ENCODE results near the gene MTHFD1L. TPM values are rescaled to one million over a fixed set of nuclear protein-coding genes. Genes with fewer than 3 reads are reported as not detected.
A peak's percentile ranks its signal among the peaks of the same experiment; 100 is the strongest.

MTHFD1L gene
- total and polyA plus RNA-seq, 9 of the 15 experiments (the other 6 are each of a cell fraction or from before 2014, with no cell fraction given) = 20.9 to 128 (median 61.0) TPM

- no peak for TF ChIP-seq ZNF174 (CRISPR knock-in tag; IDR thresholded peaks at IDR 0.05)
- TF ChIP-seq HDAC1 (IDR thresholded peaks at IDR 0.05) = peak in 1 of 2 experiments; percentile 51; a peak in 1 of 4 replicates
- no peak for TF ChIP-seq HDAC6 (IDR thresholded peaks at IDR 0.05; ENCODE audit: low read depth, low read length)
- TF ChIP-seq ZNF311 (CRISPR knock-in tag; IDR thresholded peaks at IDR 0.05) = no peak
- TF ChIP-seq RCOR1 (IDR thresholded peaks at IDR 0.05; ENCODE audit: borderline replicate concordance in 1 of 2, low read depth in 2 of 2, low read length in 2 of 2) = peak in 1 of 2 experiments; percentile 49; a peak in 1 of 4 replicates
- TF ChIP-seq ZBTB33 (CRISPR knock-in tag; IDR thresholded peaks at IDR 0.05) = no peak
- TF ChIP-seq CGGBP1 (CRISPR knock-in tag; IDR thresholded peaks at IDR 0.05) = peak; percentile 81; the same call in 1 of the 2 replicates
- no peak for TF ChIP-seq ZBTB8A (IDR thresholded peaks at IDR 0.05; ENCODE audit: partially characterized antibody)
- TF ChIP-seq ETV6 (IDR thresholded peaks at IDR 0.05; ENCODE audit: borderline replicate concordance in 1 of 2, low read depth in 2 of 2, low read length in 1 of 2) = 0 out of 4 replicates have a peak, but pooled peaks of 1 of the 2 experiments have one; percentile 12
- TF ChIP-seq ETV6 (CRISPR knock-in tag; IDR thresholded peaks at IDR 0.05; ENCODE audit: borderline replicate concordance) = no peak
- TF ChIP-seq ATF4 (CRISPR knock-in tag; IDR thresholded peaks at IDR 0.05) = no peak
- peak; percentile 62 for TF ChIP-seq ATF1 (CRISPR knock-in tag; IDR thresholded peaks at IDR 0.05)
- peak; percentile 90 for TF ChIP-seq ATF1 (tag; IDR thresholded peaks at IDR 0.05)
- TF ChIP-seq PHF8 (IDR thresholded peaks at IDR 0.05; ENCODE audit: borderline replicate concordance, low read length) = peak; percentile 55; the same call in 1 of the 2 replicates
- peak; percentile 71 for TF ChIP-seq CTBP1 (IDR thresholded peaks at IDR 0.05; ENCODE audit: borderline replicate concordance)
- no peak for TF ChIP-seq JUN (IDR thresholded peaks at IDR 0.05; ENCODE audit: borderline replicate concordance, low read depth, low read length)
- no peak for TF ChIP-seq JUN (CRISPR knock-in tag; IDR thresholded peaks at IDR 0.05; ENCODE audit: borderline replicate concordance)
- peak; percentile 30; the same call in 1 of the 2 replicates for TF ChIP-seq L3MBTL2 (IDR thresholded peaks at IDR 0.05)
- peak; percentile 44; the same call in 1 of the 2 replicates for TF ChIP-seq XRCC5 (IDR thresholded peaks at IDR 0.05; ENCODE audit: low read depth, low read length)
- peak; percentile 30; the same call in 1 of the 2 replicates for TF ChIP-seq SUPT5H (IDR thresholded peaks at IDR 0.05)
- TF ChIP-seq GMEB1 (CRISPR knock-in tag; IDR thresholded peaks at IDR 0.05) = peak; percentile 60
- TF ChIP-seq MTA3 (IDR thresholded peaks at IDR 0.05; ENCODE audit: borderline replicate concordance) = peak; percentile 56
- peak; percentile 17; the same call in 1 of the 2 replicates for TF ChIP-seq SOX6 (IDR thresholded peaks at IDR 0.05)
- TF ChIP-seq NCOA1 (IDR thresholded peaks at IDR 0.05; ENCODE audit: low read depth) = no peak
- no peak for TF ChIP-seq FOSL1 (tag; conservative IDR thresholded peaks at IDR 0.05)
Measured at GRCh38 chr6:150865406-150866146, at the start of gene MTHFD1L (continued).

All from K562 (cell line).